Cortex of kidney (tissue), 1 donor: ENCODE results near the gene TSFM.

ENCODE experiments used
- DNase-seq: peaks from one replicate; lab custom pipeline; 2025; lab: John Stamatoyannopoulos, UW

Gene TSFM

DNA sequence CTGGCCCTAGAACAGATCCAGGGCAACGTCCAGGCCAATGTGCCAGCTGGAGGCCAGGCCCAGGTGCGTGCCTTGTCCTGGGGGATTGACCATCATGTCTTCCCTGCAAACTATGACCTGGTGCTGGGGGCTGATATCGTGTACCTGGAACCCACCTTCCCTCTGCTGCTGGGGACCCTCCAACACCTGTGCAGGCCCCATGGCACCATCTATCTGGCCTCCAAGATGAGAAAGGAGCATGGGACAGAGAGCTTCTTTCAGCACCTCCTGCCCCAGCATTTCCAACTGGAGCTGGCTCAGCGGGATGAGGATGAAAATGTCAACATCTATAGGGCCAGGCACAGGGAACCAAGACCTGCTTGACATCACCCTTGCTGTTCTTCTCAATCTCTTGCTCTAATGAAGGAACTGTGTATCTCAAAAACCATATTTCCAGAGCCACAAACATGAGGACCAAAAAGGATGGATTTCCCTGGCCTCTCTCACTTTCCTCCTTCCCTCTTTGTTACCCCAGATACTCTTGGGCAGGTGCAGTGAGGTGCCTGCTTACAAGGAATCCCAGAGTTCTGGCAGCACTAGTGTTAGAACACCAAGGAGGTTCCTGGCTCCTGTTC, 2.2 kb upstream of the TSFM start:
- DNase-seq = no peak

DNA sequence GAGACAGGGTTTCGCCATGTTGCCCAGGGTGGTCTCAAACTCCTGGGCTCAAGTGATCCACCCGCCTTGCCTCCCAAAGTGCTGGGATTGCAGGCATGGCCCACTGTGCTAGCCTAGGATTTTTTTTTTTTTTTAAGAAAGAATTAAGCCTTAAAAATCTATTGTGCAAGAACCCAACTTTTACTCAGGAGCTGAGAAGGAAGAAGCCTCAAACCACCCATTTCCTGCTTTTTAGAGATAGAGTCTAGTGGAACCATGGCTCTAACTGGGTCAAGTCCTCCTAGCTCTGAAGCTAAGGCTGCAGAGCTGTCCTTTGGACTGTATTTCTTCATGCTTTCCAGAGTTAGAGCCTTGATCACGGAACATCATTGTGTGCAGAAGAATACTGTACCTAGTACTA, 1.3 kb upstream of the TSFM start:
- DNase-seq = no peak

DNA sequence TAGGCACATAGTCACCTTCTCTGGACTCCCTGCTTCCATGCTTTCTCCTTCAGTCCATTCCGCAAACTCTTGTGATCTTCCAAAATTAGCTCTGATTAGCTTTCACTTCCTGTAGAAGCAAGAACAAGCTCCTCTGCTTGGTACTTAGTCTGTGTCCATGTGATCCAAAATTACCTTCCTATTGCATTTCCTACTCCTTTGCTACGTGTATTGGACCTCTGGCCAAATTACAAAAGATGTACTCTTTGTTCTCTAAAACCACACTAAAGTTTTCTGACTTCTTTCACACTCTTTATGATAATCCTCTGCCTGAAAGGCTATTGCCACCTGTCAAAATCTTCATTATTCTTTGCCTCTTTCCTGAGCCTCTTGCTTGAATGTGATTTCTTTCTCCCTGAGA, 786 bp upstream of the TSFM start:
- no peak for DNase-seq

DNA sequence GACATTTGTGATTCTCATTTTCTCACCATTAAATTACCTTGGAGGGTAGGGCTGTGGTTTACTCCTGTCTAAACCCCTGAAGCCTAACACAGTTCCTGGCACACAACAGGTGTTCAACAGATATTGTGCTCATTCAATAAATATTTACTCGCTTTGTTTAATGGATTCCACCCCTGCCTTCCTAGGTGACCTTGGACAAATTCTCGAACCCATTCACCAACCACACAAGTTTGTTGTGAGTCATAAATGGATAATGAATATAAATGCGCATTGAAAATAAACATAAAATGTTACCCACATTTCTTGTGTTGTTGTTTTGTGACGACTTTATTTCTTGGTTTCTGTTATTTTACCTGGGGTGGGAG, 362 bp upstream of the TSFM start:
- DNase-seq = no peak

DNA sequence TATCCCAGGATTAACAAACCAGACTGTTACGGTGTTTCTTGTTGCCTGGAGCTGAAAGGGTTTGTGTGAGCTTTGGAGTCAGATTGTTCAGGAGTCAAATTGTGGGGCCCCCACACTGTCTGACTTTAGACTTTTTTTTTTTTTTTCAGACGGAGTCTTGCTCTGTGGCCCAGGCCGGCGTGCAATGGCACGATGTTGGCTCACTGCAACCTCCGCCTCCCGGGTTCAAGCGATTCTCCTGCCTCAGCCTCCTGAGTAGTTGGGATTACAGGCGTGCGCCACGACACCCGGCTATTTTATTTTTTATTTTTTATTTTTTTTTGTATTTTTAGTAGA, 847 bp downstream of the TSFM start:
- no peak for DNase-seq

DNA sequence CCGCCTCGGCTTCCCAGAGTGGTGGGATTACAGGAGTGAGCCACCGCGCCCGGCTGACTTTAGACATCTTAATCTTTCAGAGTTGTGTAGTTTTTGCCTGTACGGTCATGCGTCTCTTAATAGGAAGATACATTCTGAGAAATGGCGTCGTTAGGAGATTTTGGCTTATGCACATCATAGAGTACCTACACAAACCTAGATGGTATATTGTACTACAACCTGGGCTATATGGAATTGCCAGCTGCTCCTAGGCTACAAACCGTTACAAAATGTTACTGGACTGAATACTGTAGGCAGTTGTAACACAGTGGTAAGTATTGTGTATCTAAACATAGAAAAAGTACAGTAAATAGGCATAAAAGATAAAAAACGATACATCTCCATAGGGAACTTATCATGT, 1.3 kb downstream of the TSFM start:
- no peak for DNase-seq

DNA sequence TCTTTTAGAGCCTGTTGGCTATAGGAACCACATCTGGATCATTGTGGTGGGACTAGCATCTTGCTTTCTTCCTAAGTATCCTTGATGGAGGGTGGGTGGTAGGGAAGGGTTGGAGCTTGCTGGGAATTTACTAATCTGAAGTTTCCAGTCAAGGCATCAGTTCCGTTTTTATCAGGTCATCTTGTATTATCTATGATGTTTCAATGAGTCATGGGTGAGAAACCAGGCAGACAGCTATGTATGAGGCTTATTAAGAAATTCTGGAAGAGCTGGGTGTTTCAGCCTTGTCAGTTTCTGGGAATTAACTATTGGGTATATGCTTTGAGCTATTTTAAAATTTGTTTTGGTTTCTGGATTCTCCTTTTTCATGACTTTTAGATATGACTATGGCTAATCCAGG, 11.3 kb downstream of the TSFM start:
- no peak for DNase-seq

DNA sequence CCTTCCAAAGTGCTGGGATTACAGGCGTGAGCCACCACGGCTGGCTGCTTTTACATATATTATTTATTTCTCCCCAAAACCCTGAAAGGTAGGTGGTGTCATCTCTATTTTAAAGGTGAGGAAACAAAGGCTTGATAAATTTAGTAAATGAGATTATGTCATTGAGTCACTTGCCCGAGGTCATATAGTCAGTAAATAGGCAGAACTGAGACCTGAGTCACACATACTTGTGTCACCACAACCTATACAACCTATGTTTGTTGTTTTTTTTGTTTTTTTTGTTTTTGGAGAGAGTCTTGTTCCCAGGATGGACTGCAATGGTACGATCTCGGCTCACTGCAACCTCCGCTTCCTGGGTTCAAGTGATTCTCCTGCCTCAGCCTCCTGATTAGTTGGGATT, 12.8 kb downstream of the TSFM start:
- DNase-seq = no peak

DNA sequence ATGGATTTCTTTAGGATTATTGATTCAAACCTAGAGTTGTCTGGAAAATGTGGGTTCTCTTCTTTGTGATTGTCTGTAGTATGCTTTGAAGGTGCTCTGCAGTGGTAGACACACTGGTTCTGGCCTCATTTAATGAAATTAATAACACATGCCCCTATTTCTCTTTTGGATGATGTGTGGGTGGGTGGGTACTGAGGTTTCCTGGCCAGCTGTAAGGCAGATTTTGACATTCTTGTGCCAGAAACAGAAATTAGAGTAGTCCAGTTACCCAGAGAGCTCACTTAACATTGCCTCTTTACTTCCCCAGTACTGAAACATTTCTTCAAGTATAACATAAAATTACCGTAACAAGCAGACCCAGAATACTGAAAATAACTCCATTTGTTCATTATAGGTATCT, 14.4 kb downstream of the TSFM start:
- no peak for DNase-seq

DNA sequence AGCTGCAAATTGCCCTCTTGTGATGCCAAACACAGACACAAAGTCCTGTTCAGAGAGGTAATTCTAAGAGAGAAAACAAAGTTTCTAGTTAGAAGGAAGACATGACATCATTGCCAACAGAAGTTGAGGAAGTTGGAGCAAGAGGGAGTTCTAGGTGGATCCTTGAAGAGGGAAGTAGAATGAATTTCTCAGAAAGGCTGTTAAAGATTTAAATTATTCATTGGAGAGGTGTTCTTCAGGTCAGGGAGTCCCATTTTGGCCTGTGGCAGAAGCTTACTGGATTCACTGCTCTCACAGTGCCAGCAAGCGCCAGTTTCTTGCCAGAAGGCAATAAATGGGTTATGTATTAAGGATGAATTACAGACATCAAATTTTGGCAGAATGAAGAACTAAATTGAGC, 15.3 kb downstream of the TSFM start:
- no peak for DNase-seq

DNA sequence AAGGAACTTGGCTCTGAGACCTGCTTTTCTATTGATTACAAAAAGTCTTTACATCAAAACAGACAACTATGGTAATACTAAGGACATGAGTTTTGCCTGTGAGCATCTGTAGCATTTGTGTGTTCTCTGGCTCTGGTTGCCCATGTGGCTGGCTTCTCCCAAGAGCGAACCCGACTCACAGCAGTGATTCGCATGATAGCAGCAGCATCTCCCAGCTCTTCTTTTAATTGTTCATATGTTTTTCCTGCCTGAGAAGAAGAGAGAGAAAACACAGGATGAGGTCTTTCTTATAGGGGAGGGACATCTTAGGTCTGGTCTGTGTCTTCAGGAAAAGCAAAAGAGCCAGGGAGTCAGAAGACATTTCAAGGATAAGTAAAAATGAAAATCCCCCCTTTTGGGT, 18.4 kb downstream of the TSFM start:
- DNase-seq = no peak

DNA sequence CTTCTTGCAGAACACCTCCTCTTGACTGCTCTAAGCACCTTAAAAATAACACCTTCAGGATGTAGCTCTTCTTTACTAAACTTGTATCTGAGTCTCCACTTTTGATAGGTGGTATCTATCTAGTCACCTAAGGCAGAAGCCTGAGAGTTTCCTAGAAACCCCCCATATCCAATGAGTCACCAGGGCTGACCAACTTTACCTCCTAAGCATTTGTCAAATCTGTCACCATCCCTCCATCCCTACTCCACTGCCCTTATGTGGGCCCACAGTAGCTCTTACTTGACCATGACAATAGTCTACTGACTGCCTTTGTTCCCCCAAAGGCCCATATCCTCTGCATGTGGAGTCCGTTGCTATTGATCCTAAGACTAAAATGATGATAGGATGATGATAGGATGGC, 20.0 kb downstream of the TSFM start:
- no peak for DNase-seq

DNA sequence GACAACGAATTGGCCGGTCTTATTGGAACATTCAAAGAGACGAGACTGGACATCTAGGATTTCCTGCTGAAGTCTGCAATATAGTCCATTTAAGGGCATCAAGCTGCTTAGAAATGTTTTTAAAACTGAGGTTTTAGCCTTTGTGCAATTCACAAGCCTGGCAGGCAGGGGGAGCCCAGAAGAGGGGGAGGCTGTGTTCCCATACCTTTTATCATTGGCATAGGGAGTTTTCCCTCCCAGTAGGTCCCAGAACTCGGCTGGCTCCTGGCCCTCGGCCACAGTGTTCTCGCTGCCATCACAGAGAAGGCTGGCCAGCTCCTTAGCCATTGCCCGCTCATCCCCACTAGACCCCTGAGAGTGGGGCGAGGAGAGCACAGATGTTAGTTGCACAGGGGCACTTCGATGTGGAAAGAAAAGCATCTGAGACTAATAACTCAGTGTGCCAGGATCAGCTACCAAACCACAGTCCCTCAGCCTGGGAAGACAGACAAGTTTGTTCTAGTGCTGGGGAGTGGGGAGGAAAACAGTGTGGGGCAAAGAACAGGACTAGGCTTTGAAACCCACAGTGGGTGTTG, 20.8 kb downstream of the TSFM start:
- no peak for DNase-seq

DNA sequence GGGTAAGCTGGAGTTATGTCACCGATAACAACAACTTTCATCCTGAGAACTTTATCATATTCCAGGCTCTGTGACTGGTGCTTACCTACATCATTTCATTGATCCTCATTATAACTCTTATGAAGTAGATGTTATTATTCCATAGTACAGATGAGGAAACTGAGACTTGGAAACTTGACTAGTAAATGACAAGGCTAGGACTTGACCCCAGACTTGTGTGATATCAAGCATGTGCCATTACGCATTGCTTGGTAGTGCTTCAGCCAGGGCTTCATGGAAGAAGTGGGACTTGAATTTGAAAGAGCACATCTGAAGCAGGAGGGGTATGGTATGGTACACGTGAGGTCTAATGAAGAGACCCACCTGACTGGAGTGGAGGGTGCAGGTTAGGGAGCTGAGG, 24.1 kb downstream of the TSFM start:
- DNase-seq = no peak

DNA sequence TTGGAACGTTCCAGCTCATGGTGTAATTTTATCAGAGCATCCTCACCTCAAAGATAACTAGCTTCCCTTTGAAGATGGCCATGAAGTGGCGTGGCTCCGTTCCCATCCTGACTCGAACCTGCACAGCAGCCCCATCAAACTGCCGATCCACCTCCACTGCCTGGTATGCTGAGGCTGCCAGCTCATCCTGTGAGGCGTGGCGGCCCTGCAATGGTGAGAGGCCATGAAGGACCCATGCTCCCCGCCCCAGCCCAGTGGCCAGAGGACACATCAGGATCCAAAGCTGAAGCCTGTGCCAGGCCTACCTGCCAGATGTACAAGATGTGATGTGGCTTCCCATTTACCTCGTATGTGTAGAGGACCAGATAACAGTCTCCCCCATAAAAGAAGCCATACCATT, 24.7 kb downstream of the TSFM start:
- DNase-seq = no peak

DNA sequence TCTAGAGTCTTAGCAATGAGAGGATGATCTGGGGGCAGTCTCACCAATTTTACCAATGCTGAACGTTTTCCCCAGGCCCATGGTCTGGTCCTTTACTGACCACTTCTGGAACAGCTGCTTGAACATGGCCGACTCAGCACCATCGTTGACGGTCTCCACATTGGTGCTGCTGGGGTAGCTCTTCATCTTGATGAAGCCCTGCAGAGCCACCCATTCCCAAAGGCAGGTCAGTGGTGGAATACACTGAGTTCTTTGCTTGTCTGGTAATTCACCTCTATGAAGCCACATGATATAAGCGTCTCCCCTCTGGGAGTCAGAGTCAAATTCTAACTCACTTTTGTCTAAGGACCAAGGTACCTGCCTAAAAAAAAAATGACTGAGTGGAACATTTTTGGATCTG, 25.8 kb downstream of the TSFM start:
- no peak for DNase-seq

DNA sequence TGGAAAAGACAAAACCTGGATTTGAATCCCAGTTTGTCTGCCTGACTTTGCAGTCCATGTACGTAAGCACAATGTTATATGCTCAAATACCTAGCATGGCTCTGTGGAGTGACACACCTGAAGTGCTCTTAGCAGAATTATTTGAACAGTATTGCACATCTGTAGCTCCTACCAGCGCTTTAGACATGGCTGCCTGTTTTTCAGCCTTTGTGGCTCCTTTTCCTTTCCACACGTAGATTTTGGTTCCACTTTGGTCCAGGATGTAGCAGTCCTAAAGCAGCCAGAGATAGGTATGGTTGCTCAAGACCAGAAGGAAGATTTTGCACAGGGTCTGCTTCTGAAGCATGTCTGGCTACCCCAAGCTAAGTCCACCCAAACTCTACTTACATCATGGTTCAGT, 26.8 kb downstream of the TSFM start:
- no peak for DNase-seq

DNA sequence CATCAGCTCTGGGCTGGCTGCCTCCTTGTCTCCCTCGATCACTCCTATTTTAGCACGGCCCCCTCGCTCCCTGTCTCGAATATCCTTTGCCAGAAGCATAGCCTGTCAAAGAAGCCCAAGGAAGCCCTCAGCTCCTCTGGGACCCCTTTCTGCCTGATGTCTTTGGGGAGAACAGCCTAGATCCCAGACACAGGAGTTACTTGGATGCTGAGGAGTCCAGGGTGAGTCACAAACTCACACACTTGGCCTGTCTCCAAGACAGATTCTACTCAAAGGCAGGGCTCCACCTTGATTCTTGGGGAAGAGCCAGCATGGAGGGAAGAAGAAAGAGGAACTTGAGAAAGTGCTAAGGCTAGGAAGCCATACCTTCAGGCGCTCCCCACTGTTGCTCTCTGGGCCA, 27.9 kb downstream of the TSFM start:
- DNase-seq = no peak

DNA sequence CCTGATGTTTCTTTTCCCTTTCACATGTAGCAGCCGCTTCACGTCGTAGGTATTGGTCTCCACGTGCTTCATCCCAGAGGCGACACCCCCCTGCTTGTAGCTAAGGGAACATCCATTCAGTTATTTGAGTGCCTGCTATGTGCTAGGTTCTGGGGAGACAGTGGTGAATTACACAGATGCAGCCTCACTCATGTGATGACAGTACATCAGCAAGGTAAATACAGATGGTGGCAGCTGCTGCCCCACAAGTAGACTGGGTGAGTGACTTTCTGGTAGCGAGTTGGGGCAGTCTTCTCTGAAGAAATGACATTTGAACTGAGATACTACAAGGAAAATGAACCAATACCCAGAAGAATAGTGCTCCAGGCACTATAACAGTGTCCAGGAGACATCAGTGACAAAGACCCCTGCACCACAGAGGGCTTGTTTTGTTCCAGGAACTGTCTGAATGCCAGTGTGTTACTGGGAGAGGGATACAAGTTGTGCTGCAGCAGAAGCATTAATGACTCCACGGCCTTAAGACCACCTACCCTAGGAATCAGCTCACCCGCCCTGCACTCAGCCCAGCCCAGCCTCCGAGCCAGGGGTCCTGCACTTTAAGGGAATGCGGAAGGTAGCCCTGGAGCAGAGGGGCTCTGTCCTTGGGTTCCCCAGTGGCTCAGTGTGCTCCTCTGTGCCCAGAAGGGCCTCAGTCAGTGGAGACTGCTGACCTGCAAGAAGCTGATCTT, 28.6 kb downstream of the TSFM start:
- DNase-seq = no peak

DNA sequence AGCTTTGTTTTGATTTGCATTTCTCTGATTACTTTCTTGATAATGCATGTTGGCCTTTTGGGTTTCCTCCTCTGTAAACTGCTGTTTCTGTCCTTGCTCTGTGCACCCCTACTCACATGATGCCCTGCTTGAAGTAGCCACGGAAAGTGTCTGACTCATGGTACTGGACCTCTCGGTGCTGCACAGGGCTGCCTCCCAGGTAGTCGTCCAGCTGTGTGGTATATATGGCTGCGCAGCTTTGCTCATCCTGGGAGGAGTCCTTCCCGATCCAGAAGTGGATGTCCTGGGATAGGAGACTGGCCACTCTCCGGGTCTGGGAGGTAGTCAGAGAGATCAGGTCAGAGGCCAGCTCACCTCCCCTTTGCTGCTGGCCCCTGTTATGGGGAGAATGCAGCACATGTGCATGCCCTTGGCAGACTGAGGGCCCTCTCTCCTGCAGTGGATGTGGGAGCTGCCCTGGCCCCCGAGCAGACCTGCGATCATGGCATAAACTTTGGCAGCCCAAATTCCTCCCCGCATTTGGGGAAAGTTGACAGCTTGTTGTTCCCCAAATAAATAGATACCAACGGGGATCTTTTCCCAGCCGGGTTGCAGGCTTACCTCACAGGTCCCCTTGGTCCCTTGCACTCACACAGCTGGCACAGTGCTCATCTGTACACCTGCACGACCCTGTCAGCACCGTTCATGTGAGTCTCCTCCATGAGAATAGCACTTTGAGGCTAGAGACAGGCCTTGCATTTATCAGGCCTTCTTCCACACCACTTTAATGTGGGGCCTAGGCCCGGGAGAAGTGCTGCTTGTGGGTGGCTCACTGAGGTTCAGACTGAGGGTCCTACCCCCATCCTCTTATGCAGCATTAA, 30.8 kb downstream of the TSFM start:
- no peak for DNase-seq

DNA sequence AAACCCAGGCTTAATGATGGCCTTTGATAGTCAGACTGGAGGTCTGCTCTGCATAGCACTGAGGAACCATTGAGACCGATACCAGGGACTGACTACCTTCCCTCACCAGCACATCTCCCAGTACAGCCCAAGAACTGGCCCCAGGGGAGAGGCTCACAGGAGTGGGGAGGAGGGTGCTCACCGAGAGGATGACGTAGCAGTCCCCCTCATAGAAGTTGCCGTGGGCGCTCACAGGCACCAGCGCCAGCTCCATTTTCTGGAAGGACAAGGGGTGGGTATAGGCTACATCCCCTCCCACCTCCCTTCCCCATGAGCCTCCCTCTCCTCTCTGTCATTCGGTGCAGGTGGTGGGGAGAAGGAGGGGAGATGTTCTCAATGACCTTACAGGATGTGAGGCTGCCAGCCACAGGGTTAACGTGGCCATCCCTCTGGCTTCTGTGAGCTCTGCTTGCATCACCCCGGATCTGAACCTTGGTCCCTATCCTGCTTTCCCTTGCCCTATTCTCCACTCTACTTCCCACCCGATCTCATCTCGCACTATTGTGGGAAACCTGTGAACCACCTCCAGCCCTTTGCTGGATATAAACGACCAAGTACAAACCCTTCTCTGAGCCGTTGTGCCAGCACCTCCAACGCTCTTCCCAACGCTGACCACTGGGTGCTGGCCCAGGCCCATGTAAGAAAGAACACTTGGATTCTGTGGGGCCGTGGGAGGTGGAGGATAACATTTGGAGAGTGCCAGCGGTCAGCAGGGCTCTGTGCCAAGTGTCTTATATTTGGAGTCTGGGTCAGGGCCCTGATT, 31.6 kb downstream of the TSFM start:
- no peak for DNase-seq
